ENCODE measurements around the gene RNASEL.

The RNASEL gene

DNA sequence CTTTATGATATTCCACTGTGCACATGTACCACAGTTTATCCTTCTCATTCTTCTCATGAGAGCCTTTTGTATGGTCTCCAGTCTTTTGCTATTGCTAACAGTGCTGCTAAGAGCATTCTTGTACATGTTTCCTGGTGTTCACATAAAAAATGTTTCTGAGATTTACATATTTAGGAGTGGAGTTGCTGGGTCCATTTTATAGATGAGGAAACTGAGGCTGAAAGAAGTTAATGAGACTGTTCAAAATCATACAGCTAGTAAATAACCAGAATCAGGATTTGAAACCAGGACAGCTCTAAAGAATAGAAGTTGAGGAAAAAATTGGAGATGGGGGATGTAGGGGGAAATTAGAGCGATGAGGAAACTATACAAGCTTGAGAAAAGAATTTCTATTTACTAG is 42.9 kb upstream of the RNASEL start:
- TF ChIP-seq, protein P1, sequence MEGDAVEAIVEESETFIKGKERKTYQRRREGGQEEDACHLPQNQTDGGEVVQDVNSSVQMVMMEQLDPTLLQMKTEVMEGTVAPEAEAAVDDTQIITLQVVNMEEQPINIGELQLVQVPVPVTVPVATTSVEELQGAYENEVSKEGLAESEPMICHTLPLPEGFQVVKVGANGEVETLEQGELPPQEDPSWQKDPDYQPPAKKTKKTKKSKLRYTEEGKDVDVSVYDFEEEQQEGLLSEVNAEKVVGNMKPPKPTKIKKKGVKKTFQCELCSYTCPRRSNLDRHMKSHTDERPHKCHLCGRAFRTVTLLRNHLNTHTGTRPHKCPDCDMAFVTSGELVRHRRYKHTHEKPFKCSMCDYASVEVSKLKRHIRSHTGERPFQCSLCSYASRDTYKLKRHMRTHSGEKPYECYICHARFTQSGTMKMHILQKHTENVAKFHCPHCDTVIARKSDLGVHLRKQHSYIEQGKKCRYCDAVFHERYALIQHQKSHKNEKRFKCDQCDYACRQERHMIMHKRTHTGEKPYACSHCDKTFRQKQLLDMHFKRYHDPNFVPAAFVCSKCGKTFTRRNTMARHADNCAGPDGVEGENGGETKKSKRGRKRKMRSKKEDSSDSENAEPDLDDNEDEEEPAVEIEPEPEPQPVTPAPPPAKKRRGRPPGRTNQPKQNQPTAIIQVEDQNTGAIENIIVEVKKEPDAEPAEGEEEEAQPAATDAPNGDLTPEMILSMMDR (IDR thresholded peaks at IDR 0.05; ENCODE audit: borderline replicate concordance, insufficient read depth, low read depth, low read length), result no peak
- no peak overlapping the region for H3K4me3 ChIP-seq (ENCODE audit: low read depth, low read length)

DNA sequence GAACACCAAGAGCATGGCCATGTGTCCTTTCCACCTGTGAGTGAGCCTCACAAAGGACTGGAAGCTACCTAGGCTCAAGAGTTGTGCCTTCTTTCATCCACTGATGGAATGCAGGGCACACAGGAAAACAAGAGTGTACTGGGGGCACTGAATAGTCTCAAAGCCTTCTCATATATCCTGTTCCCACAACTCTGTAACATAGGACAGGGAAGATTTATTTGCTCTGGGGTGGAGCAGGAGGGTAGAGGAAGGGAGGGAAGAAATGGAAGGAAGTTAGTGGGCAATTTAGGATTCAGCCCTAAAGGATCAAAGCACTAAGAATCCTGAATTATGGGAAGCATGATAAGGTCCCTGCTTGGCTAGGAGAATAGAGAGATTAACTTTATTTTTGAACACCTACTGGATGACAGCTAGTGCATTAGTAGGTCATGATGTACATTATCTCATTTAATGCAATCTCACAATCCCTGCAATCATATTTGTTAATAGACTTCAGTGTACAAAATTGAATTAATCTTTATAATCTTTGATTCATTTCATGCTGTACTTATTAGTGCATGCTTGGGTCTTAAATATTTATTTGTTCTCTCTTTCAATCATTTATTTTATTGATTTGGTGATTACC is 42.1 kb upstream of the RNASEL start:
- TF ChIP-seq, protein P1 (IDR thresholded peaks at IDR 0.05; ENCODE audit: borderline replicate concordance, insufficient read depth, low read depth, low read length), result no peak
- H3K4me3 ChIP-seq (ENCODE audit: low read depth, low read length), result no peak overlapping the region

DNA sequence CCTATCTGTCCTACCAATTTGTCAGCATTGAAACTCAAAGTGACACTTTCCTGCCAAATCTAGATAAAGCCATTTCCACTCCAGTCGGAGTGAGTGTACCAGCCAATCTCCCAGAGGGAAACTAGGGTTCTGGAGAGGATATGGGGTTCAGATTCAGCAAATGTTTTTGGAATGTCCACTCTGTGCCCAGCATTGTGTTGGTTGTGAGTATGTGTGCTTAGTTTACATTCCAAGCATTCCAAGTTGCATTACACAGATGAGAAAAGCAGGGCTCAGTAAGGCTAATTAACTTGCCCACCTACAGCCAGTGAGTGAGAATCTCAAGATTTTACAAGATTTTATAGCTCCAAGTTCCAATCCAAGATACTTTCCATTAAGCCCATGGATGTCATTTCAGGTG is 41.5 kb upstream of the RNASEL start:
- TF ChIP-seq, protein P1 (IDR thresholded peaks at IDR 0.05; ENCODE audit: borderline replicate concordance, insufficient read depth, low read depth, low read length), result no peak

GRCh38 chr1:182629499-182630096 is 40.5 kb upstream of the RNASEL start:
- H3K4me3 ChIP-seq (ENCODE audit: low read depth, low read length), result no peak overlapping the region
- TF ChIP-seq, protein P1 (IDR thresholded peaks at IDR 0.05; ENCODE audit: borderline replicate concordance, insufficient read depth, low read depth, low read length), result no peak

More for the DNA sequence above, 41.5 kb upstream of the RNASEL start:
- no peak overlapping the region for H3K4me3 ChIP-seq (ENCODE audit: low read depth, low read length)

DNA sequence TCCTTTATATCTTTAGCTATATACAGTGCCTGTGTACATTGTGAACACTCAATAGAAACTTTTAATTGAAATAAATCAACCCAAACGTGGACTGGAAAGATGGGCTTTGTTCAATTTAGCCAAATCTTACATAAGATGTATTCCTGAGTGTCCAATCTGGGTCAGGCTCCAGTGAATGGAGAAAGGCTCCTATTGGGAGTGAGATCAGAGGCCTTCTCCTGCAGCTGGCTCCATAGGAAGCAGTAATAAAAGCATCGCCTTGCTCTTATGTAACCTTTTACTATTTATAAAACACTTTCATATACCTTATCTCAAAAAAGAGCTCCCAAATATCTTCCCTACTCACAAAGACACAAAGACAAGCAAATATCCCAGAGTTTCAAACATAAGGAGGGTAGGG is 40.0 kb upstream of the RNASEL start:
- no peak overlapping the region for H3K4me3 ChIP-seq (ENCODE audit: low read depth, low read length)
- TF ChIP-seq, protein P1 (IDR thresholded peaks at IDR 0.05; ENCODE audit: borderline replicate concordance, insufficient read depth, low read depth, low read length), result no peak

- TF ChIP-seq, protein P1 (IDR thresholded peaks at IDR 0.05; ENCODE audit: borderline replicate concordance, insufficient read depth, low read depth, low read length), result no peak
- no peak overlapping the region for H3K4me3 ChIP-seq (ENCODE audit: low read depth, low read length)
Observed at GRCh38 chr1:182628657-182629056, 39.6 kb upstream of the RNASEL start.

- H3K4me3 ChIP-seq (ENCODE audit: low read depth, low read length), result no peak overlapping the region
- TF ChIP-seq, protein P1 (IDR thresholded peaks at IDR 0.05; ENCODE audit: borderline replicate concordance, insufficient read depth, low read depth, low read length), result no peak
Observed at GRCh38 chr1:182627622-182628021, 38.6 kb upstream of the RNASEL start.
